ENCODE results near the gene EME1. TPM values are rescaled to one million over a fixed set of nuclear protein-coding genes. Genes with fewer than 3 reads are reported as not detected.
A peak's percentile ranks its signal among the peaks of the same experiment; 100 is the strongest.

The EME1 gene
- total and polyA plus RNA-seq, 2 of the 4 experiments (the other 2 are of a cell fraction), result 9.1 to 9.4 TPM

- in situ Hi-C loops (cut with MboI; ENCODE audit: low sequenced_read_pairs) (no loop called here), intact Hi-C loops (cut with micrococcal nuclease) (no loop called here), dilution Hi-C loops (cut with HindIII; ENCODE audit: low sequenced_read_pairs, unreplicated experiment) (no loop called here)
- H2BK120ac ChIP-seq (ENCODE audit: low read depth, low read length), result no peak overlapping the region
- H3K79me1 ChIP-seq (ENCODE audit: low read depth in 1 of 2, low read length in 2 of 2), result peaks cover 5 to 25% of the 10 kb centered on the region in 2 experiments; a peak in 2 of 4 replicates
- H2BK5ac ChIP-seq (ENCODE audit: low read depth, low read length, poor library complexity, severe bottlenecking), result no peak overlapping the region
- no peak overlapping the region for H3K23ac ChIP-seq (ENCODE audit: low read depth, low read length)
- no peaks in the 10 kb centered on the region for H3K9me3 ChIP-seq (ENCODE audit: control insufficient read depth, insufficient read depth, low read length)
- TF ChIP-seq ELK1 (IDR thresholded peaks at IDR 0.05; ENCODE audit: borderline replicate concordance, low read depth, low read length) (no peak), CEBPB (IDR thresholded peaks at IDR 0.05; ENCODE audit: low read depth, low read length) (no peak), SMC3 (IDR thresholded peaks at IDR 0.05; ENCODE audit: low read depth, low read length) (no peak), POLR2A (IDR thresholded peaks at IDR 0.05; ENCODE audit: low read depth, low read length) (no peak), MAFK (IDR thresholded peaks at IDR 0.05; ENCODE audit: low read depth, low read length) (no peak), CHD1 (IDR thresholded peaks at IDR 0.05; ENCODE audit: low read depth, low read length) (no peak), CTCF (conservative IDR thresholded peaks at IDR 0.05; ENCODE audit: low read depth, low read length) (no peak), MAZ (IDR thresholded peaks at IDR 0.05; ENCODE audit: borderline replicate concordance, low read depth, low read length) (no peak), USF2 (IDR thresholded peaks at IDR 0.05; ENCODE audit: low read depth, low read length) (no peak), FOS (IDR thresholded peaks at IDR 0.05; ENCODE audit: low read depth, low read length) (no peak), BHLHE40 (IDR thresholded peaks at IDR 0.05; ENCODE audit: low read depth, low read length) (no peak), MXI1 (IDR thresholded peaks at IDR 0.05; ENCODE audit: borderline replicate concordance, low read depth, low read length) (no peak), RCOR1 (IDR thresholded peaks at IDR 0.05; ENCODE audit: insufficient replicate concordance, low read length) (no peak), RAD21 (IDR thresholded peaks at IDR 0.05; ENCODE audit: low read length) (no peak)
- no peak overlapping the region for H3K14ac ChIP-seq (replicated peaks; ENCODE audit: low read depth, low read length)
- BruUV-seq (replicated peaks), result TSS peak; percentile 32
- no peak overlapping the region for H2AK9ac ChIP-seq (replicated peaks; ENCODE audit: low read depth, low read length, poor library complexity)
- H2AK5ac ChIP-seq (ENCODE audit: low read depth, low read length), result no peak overlapping the region
- no peak overlapping the region for H3K27ac ChIP-seq (ENCODE audit: insufficient read depth, low read length)
- H3K4me1 ChIP-seq (ENCODE audit: control insufficient read depth, insufficient read depth, low read length), result no peaks in the 10 kb centered on the region
- DNase-seq (no peak), ATAC-seq (ENCODE audit: low read depth) (no peak)
- H2BK15ac ChIP-seq (ENCODE audit: low read depth, low read length), result no peak overlapping the region
- no peak overlapping the region for H3K4me2 ChIP-seq (ENCODE audit: low read depth, low read length)
- no peak overlapping the region for H2BK20ac ChIP-seq (ENCODE audit: low read depth, low read length)
- no peaks in the 10 kb centered on the region for H3K27me3 ChIP-seq (ENCODE audit: control insufficient read depth, insufficient read depth, low read length)
- CTCF ChIA-PET, result no interaction called here
- H3K9ac ChIP-seq (ENCODE audit: low read depth, low read length), result no peak overlapping the region
- no peak overlapping the region for H3K4ac ChIP-seq (ENCODE audit: low read depth, low read length)
- POLR2A ChIA-PET (ENCODE audit: unreplicated experiment), result no interaction called here
- 84% methylated on average over 9 of the region's 20 CpGs; no CpG with 5 or more reads in 1 of the 2 experiments for WGBS, 2 experiments (ENCODE audit: extremely low coverage in 2 of 2, insufficient read length in 1 of 2)
- no peak overlapping the region for H4K91ac ChIP-seq (ENCODE audit: insufficient read depth, low read depth, low read length)
- no peak overlapping the region for H4K5ac ChIP-seq (ENCODE audit: low read depth, low read length)
- H4K8ac ChIP-seq (ENCODE audit: low read depth in 2 of 2, low read length in 2 of 2), result no peak overlapping the region
- no peak overlapping the region for H3K18ac ChIP-seq (ENCODE audit: low read depth, low read length)
- H2AFZ ChIP-seq (replicated peaks; ENCODE audit: low read length, poor library complexity), result peak overlapping the region; percentile 46
- H3K9me1 ChIP-seq (ENCODE audit: insufficient read depth, low read length), result peaks cover 8% of the 10 kb centered on the region; the same call in 1 of the 2 replicates
- H4K20me1 ChIP-seq (ENCODE audit: insufficient read depth, low read length), result peaks cover 15% of the 10 kb centered on the region
- peaks cover 68% of the 10 kb centered on the region for H3K36me3 ChIP-seq (ENCODE audit: control insufficient read depth, insufficient read depth, low read length)
- H3K4me3 ChIP-seq (ENCODE audit: insufficient read depth, low read depth, low read length), result no peak overlapping the region
- H3K56ac ChIP-seq (ENCODE audit: extremely low read depth, insufficient read depth, low read length), result no peak overlapping the region
Measured at GRCh38 chr17:50355701-50356341, 17.2 kb upstream of the EME1 start.
